Hepatocyte (in vitro differentiated cells): ENCODE data around the gene ELMOD3.

Experiments used
- CTCF ChIP-seq: fragments of 200-600 bp; sonication (generic); IDR thresholded peaks from 2 replicates; pipeline ENCODE4 v1.5.1; 2016; ENCODE audit warnings: antibody characterized with exemption, mild to moderate bottlenecking; ENCODE audit not compliant: poor library complexity
- EZH2 ChIP-seq: fragments of 200-600 bp; sonication (generic); IDR thresholded peaks from 2 replicates; pipeline ENCODE4 v1.6.1; 2016; ENCODE audit warnings: antibody characterized with exemption, mild to moderate bottlenecking, borderline replicate concordance
- EZH2phosphoT487 ChIP-seq: fragments of 200-600 bp; sonication (generic); IDR thresholded peaks from one replicate; pipeline ENCODE4 v1.6.1; 2018; ENCODE audit warnings: antibody characterized with exemption, mild to moderate bottlenecking, low read depth, moderate library complexity; ENCODE audit not compliant: unreplicated experiment, severe bottlenecking

DNA sequence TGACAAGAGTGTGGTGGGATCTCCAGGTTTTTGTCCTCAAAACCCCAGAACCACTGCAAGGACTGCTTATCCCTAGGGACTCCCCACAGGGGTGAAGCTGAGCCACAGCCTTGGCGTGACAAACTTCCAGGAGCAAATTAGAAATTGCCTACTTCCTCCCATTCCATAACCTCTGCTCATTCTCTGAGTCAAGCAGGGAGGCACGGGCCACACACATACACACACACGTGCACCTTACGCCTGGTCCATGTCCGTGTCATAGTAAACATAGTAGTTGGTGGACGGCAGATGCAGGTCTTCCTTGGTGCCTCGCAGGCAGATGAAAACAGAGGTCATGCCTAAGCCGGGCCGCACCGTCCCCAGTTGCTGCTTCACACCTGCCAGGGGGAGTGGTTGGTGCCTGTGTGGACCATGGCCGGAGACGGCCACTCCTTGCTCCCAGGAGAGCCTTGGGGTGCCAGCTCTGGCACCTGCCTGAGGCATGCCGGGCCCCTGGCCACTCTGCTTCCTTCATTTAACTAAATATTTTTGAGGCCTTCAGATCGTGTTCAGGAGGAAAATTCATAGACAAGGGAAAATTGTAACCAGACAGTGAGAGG, 10.1 kb upstream of the ELMOD3 start:
- no peak for TF ChIP-seq CTCF
- TF ChIP-seq EZH2phosphoT487 = no peak
- no peak for TF ChIP-seq EZH2
